Keratinocyte (primary cell): ENCODE results near the gene BHLHA9. TPM values are rescaled to one million over a fixed set of nuclear protein-coding genes. Genes with fewer than 3 reads are reported as not detected.

Experiments used
- DNase-seq: peaks from one replicate; pipeline ENCODE4 v3.0.0-alpha.2; 2011; ENCODE audit warnings: low read depth, missing footprints, low spot score
- FAIRE-seq: peaks from 2 replicates; lab custom pipeline; 2011; peaks lifted over from hg19 to GRCh38; lab: Jason Lieb, UNC
- H2AFZ ChIP-seq: 2 replicates; pipeline ENCODE4 v1.6.0; 2012; ENCODE audit warnings: low read length, control low read depth, inconsistent platforms; ENCODE audit not compliant: control insufficient read depth
- H3K27ac ChIP-seq: 2 replicates; pipeline ENCODE4 v1.5.1; 2011; ENCODE audit warnings: low read length; ENCODE audit not compliant: control insufficient read depth, insufficient read depth
- H3K27me3 ChIP-seq: 3 replicates; pipeline ENCODE4 v1.6.0; 2011; ENCODE audit warnings: low read length; ENCODE audit not compliant: control insufficient read depth, insufficient read depth; ENCODE audit errors: extremely low read depth
- H3K36me3 ChIP-seq, 2 experiments: 2 replicates in 1 of 2; 3 replicates in 1 of 2; pipeline ENCODE4 v1.5.1; 2011; ENCODE audit warnings: low read length in 2 of 2, mild to moderate bottlenecking in 1 of 2; ENCODE audit not compliant: control insufficient read depth in 2 of 2, insufficient read depth in 2 of 2; ENCODE audit errors: extremely low read depth in 1 of 2
- H3K4me1 ChIP-seq: 3 replicates; pipeline ENCODE4 v1.5.1; 2011; ENCODE audit warnings: low read length; ENCODE audit not compliant: control insufficient read depth, insufficient read depth; ENCODE audit errors: extremely low read depth
- H3K4me2 ChIP-seq: 3 replicates; pipeline ENCODE4 v1.6.0; 2011; ENCODE audit warnings: low read depth, low read length; ENCODE audit not compliant: control insufficient read depth, insufficient read depth; ENCODE audit errors: extremely low read depth
- H3K4me3 ChIP-seq, 3 experiments: fragments of 200-600 bp in 1 of 3; sonication (generic) in 1 of 3; 2 replicates in 2 of 3; 3 replicates in 1 of 3; pipeline ENCODE4 v1.5.1; 2011 to 2016; ENCODE audit warnings: low read length in 3 of 3, mild to moderate bottlenecking in 3 of 3, control low read depth in 2 of 3, inconsistent platforms in 1 of 3, low read depth in 1 of 3, mixed read lengths in 1 of 3, mixed run types in 1 of 3, moderate library complexity in 1 of 3; ENCODE audit not compliant: control insufficient read depth in 2 of 3, insufficient read depth in 2 of 3; ENCODE audit errors: extremely low read depth in 1 of 3
- H3K79me2 ChIP-seq: 2 replicates; pipeline ENCODE4 v1.6.0; 2012; ENCODE audit warnings: low read length; ENCODE audit not compliant: control insufficient read depth, insufficient read depth
- H3K9ac ChIP-seq: 3 replicates; pipeline ENCODE4 v1.6.0; 2011; ENCODE audit warnings: low read length; ENCODE audit not compliant: control insufficient read depth, insufficient read depth; ENCODE audit errors: extremely low read depth
- H3K9me1 ChIP-seq: 3 replicates; pipeline ENCODE4 v1.6.0; 2011; ENCODE audit warnings: low read length; ENCODE audit not compliant: control insufficient read depth, insufficient read depth; ENCODE audit errors: extremely low read depth
- H3K9me3 ChIP-seq: 2 replicates; pipeline ENCODE4 v1.5.1; 2012; ENCODE audit warnings: low read depth, low read length; ENCODE audit not compliant: control insufficient read depth
- H4K20me1 ChIP-seq: 3 replicates; pipeline ENCODE4 v1.6.0; 2011; ENCODE audit warnings: low read length; ENCODE audit not compliant: control insufficient read depth, insufficient read depth; ENCODE audit errors: extremely low read depth
- EZH2 ChIP-seq: IDR thresholded peaks from one replicate; pipeline ENCODE4 v1.6.1; 2012; ENCODE audit warnings: inconsistent platforms, mild to moderate bottlenecking, low read length, moderate library complexity
- dilution Hi-C: fragments of 300-500 bp; cut with MboI; formaldehyde crosslinking; loops from one replicate; pipeline ENCODE4 v1.7.0; 2020; ENCODE audit warnings: low sequenced_read_pairs; ENCODE audit not compliant: extremely low pct_ligation_motif_present
- polyA plus RNA-seq, 5 experiments: library from polyadenylated mRNA; depleted of rRNA in 3 of 5; stranded (reverse) in 3 of 5; stranded (forward) in 1 of 5; unstranded in 1 of 5; fragments of >200 nt; gene quantifications; 1 replicate in 1 of 5; 2 replicates in 3 of 5; 3 replicates in 1 of 5; pipeline versions ENCODE4 v1.2.1 to v1.2.3, GENCODE V29; 2011 to 2012; ENCODE audit warnings: missing spikeins in 2 of 5, low read depth in 1 of 5, low replicate concordance in 1 of 5
- TF ChIP-seq, protein P1 (sequence below), 3 experiments: IDR thresholded peaks in 1 of 3; conservative IDR thresholded peaks in 1 of 3; optimal IDR thresholded peaks in 1 of 3; 2 replicates in 2 of 3; 3 replicates in 1 of 3; pipeline versions ENCODE3 to v1.5.1; 2011; ENCODE audit warnings: low read length in 3 of 3, mild to moderate bottlenecking in 3 of 3, moderate library complexity in 2 of 3, control low read depth in 1 of 3, inconsistent platforms in 1 of 3; ENCODE audit not compliant: insufficient read depth in 2 of 3; ENCODE audit errors: extremely low read depth in 1 of 3

The BHLHA9 gene
- polyA plus RNA-seq, 1 donor (not counting 4 experiments of a cell fraction or from before 2014, with no cell fraction given), result not detected

GRCh38 chr17:1290676-1291075, 20.4 kb downstream of the BHLHA9 start:
- Histone ChIP-seq H3K4me1 (peaks cover 5% of the 10 kb centered on the region), H3K4me3 (no peak overlapping the region), H3K4me2 (no peak overlapping the region), H3K27me3 (no peaks in the 10 kb centered on the region), H3K36me3 (no peaks in the 10 kb centered on the region), H3K9ac (no peak overlapping the region), H3K27ac (no peak overlapping the region), H3K9me3 (no peaks in the 10 kb centered on the region), H3K79me2 (no peaks in the 10 kb centered on the region), H4K20me1 (no peaks in the 10 kb centered on the region), H3K9me1 (no peaks in the 10 kb centered on the region), H2AFZ (no peak overlapping the region)
- no peak for TF ChIP-seq EZH2
- TF ChIP-seq, protein P1, sequence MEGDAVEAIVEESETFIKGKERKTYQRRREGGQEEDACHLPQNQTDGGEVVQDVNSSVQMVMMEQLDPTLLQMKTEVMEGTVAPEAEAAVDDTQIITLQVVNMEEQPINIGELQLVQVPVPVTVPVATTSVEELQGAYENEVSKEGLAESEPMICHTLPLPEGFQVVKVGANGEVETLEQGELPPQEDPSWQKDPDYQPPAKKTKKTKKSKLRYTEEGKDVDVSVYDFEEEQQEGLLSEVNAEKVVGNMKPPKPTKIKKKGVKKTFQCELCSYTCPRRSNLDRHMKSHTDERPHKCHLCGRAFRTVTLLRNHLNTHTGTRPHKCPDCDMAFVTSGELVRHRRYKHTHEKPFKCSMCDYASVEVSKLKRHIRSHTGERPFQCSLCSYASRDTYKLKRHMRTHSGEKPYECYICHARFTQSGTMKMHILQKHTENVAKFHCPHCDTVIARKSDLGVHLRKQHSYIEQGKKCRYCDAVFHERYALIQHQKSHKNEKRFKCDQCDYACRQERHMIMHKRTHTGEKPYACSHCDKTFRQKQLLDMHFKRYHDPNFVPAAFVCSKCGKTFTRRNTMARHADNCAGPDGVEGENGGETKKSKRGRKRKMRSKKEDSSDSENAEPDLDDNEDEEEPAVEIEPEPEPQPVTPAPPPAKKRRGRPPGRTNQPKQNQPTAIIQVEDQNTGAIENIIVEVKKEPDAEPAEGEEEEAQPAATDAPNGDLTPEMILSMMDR (optimal IDR thresholded peaks at IDR 0.05 in 1 of 3, IDR thresholded peaks at IDR 0.05 in 1 of 3, conservative IDR thresholded peaks at IDR 0.05 in 1 of 3; ENCODE audit: extremely low read depth in 1 of 3, insufficient read depth in 2 of 3, low read length in 3 of 3), result no peak
- FAIRE-seq (no peak), DNase-seq (no peak)
- dilution Hi-C loops, result no loop called here

- Histone ChIP-seq H3K9ac (no peak overlapping the region), H3K36me3 (no peaks in the 10 kb centered on the region), H2AFZ (no peak overlapping the region), H3K9me3 (no peaks in the 10 kb centered on the region), H3K4me3 (no peak overlapping the region), H3K79me2 (no peaks in the 10 kb centered on the region), H4K20me1 (no peaks in the 10 kb centered on the region), H3K4me2 (no peak overlapping the region), H3K27me3 (peaks cover 17% of the 10 kb centered on the region), H3K4me1 (peaks cover 5% of the 10 kb centered on the region), H3K27ac (no peak overlapping the region), H3K9me1 (no peaks in the 10 kb centered on the region)
- dilution Hi-C loops, result no loop called here
- no peak for DNase-seq
- TF ChIP-seq EZH2, result no peak
- TF ChIP-seq, protein P1 (optimal IDR thresholded peaks at IDR 0.05 in 1 of 3, IDR thresholded peaks at IDR 0.05 in 1 of 3, conservative IDR thresholded peaks at IDR 0.05 in 1 of 3; ENCODE audit: extremely low read depth in 1 of 3, insufficient read depth in 2 of 3, low read length in 3 of 3), result no peak
- no peak for FAIRE-seq
Measured at GRCh38 chr17:1294157-1294717, 24.0 kb downstream of the BHLHA9 start.
